GM12892 (cell line): ENCODE measurements around the gene GNAL.

Experiments used
- POLR2A ChIP-seq: IDR thresholded peaks from 2 replicates; pipeline ENCODE4 v1.6.1; 2011; ENCODE audit warnings: low read depth, low read length, control low read depth
- POLR2AphosphoS5 ChIP-seq: IDR thresholded peaks from 2 replicates; pipeline ENCODE4 v1.6.1; 2011; ENCODE audit warnings: low read depth, low read length, control low read depth
- TAF1 ChIP-seq: IDR thresholded peaks from 2 replicates; pipeline ENCODE4 v1.6.1; 2011; ENCODE audit warnings: low read depth, mild to moderate bottlenecking, control low read depth, low read length, borderline replicate concordance

GRCh38 chr18:11657152-11657551, 31.9 kb upstream of the GNAL start:
- TF ChIP-seq TAF1 (no peak), POLR2AphosphoS5 (no peak), POLR2A (no peak)
